Astrocyte of the cerebellum (primary cell): ENCODE results near the gene ITGAE.

ENCODE experiments used
- DNase-seq: peaks from one replicate; pipeline ENCODE4 v3.0.0-alpha.2; 2011; ENCODE audit warnings: low read depth
- H3K4me3 ChIP-seq: 2 replicates; pipeline ENCODE4 v1.5.1; 2011; ENCODE audit warnings: mild to moderate bottlenecking, low read depth, low read length, moderate library complexity
- in situ Hi-C: cut with HindIII; loops from 2 replicates; pipeline ENCODE4 v1.10.0; 2017; ENCODE audit warnings: low sequenced_read_pairs
- TF ChIP-seq, protein P1 (sequence below): IDR thresholded peaks from 2 replicates; pipeline ENCODE4 v1.5.1; 2012; ENCODE audit warnings: low read length, low read depth, moderate library complexity, mild to moderate bottlenecking; ENCODE audit errors: missing control alignments

ITGAE gene

GRCh38 chr17:3669085-3669347 lies 132.0 kb downstream of the ITGAE start:
- peak overlapping the region; percentile 99 for H3K4me3 ChIP-seq
- TF ChIP-seq, protein P1, sequence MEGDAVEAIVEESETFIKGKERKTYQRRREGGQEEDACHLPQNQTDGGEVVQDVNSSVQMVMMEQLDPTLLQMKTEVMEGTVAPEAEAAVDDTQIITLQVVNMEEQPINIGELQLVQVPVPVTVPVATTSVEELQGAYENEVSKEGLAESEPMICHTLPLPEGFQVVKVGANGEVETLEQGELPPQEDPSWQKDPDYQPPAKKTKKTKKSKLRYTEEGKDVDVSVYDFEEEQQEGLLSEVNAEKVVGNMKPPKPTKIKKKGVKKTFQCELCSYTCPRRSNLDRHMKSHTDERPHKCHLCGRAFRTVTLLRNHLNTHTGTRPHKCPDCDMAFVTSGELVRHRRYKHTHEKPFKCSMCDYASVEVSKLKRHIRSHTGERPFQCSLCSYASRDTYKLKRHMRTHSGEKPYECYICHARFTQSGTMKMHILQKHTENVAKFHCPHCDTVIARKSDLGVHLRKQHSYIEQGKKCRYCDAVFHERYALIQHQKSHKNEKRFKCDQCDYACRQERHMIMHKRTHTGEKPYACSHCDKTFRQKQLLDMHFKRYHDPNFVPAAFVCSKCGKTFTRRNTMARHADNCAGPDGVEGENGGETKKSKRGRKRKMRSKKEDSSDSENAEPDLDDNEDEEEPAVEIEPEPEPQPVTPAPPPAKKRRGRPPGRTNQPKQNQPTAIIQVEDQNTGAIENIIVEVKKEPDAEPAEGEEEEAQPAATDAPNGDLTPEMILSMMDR, result no peak
- in situ Hi-C loops, result no loop called here
- no peak for DNase-seq

- TF ChIP-seq, protein P1, result no peak
- in situ Hi-C loops, result no loop called here
- DNase-seq, result peak; percentile 94
- peak within 1 kb of the TSS; percentile 99 for H3K4me3 ChIP-seq
Observed at GRCh38 chr17:3668279-3669084, 132.5 kb downstream of the ITGAE start, which contains the start of the genes EMC6 and TAX1BP3. EMC6 (plus strand) TSS chr17:3668812; CDS start chr17:3669147, 335 bp downstream. TAX1BP3 (minus strand) TSS chr17:3668578; CDS start chr17:3668526, 52 bp downstream.

GRCh38 chr17:3667366-3668278 lies 133.4 kb downstream of the ITGAE start:
- peak; percentile 75 for DNase-seq
- in situ Hi-C loops, result no loop called here
- H3K4me3 ChIP-seq, result peak overlapping the region; percentile 99
- TF ChIP-seq, protein P1, result no peak

- no peak for DNase-seq
- in situ Hi-C loops, result no loop called here
- TF ChIP-seq, protein P1, result no peak
- H3K4me3 ChIP-seq, result peak overlapping the region; percentile 99
Observed at GRCh38 chr17:3666516-3666915, 134.5 kb downstream of the ITGAE start.

GRCh38 chr17:3665834-3666233 lies 135.2 kb downstream of the ITGAE start:
- TF ChIP-seq, protein P1, result no peak
- in situ Hi-C loops, result no loop called here
- no peak overlapping the region for H3K4me3 ChIP-seq
- no peak for DNase-seq
